ENCODE measurements around the gene SFT2D1. TPM values are rescaled to one million over a fixed set of nuclear protein-coding genes. Genes with fewer than 3 reads are reported as not detected.

Gene SFT2D1
- total RNA-seq, 4 donors from 2014 or later, result 41.1 to 59.4 (median 54.8) TPM

DNA sequence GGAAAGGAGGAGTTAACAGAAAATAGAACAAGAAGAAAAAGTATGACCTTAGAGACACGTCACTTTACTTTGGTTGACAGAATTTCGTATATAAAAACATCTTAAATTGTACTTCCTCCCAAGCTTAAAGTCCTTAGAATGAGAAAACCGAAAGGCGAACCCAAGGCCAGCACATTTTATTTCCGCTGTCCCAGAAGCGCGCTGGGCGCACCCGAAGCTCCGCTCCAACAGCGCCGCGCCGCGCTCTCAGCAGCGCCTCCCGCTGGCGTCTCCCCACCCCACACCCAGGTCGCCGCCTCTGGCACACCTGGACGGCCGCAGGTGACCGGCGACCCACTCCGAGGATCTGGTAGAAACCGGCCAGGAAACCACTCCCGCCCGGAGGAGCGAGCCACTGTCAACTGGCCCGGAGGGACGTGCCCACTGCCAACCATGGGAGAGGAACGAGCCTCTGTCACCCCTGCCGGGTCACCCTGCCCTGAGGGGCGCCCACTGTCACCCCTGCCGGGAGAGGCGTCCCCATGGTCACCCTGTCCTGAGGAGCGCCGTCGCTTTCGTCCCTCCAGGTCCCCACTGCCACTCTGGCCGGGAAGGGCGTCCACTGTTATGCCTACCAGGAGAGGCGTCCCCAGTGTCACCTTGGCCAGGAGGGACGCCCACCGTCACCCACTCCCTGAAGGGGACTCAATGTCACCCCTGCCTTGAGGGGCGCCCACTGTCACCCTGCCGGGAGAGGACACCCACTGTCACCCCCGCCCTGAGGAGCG, 39.6 kb upstream of the SFT2D1 start:
- H3K27ac ChIP-seq, result peak overlapping the region; percentile 80 to 95 (median 92)
- H3K27me3 ChIP-seq, result no peaks in the 10 kb centered on the region
- H3K4me3 ChIP-seq, result peak overlapping the region; percentile 79 to 96 (median 92)
- H3K36me3 ChIP-seq, result no peaks in the 10 kb centered on the region
- H3K9me3 ChIP-seq, result no peaks in the 10 kb centered on the region
- DNase-seq (ENCODE audit: low spot score in 2 of 2), result peak in 1 of 2 donors; percentile 41
- TF ChIP-seq POLR2A (IDR thresholded peaks at IDR 0.05) (no peak), EP300 (IDR thresholded peaks at IDR 0.05) (peak in 1 of 2 donors; percentile 49)
- TF ChIP-seq, protein P1, sequence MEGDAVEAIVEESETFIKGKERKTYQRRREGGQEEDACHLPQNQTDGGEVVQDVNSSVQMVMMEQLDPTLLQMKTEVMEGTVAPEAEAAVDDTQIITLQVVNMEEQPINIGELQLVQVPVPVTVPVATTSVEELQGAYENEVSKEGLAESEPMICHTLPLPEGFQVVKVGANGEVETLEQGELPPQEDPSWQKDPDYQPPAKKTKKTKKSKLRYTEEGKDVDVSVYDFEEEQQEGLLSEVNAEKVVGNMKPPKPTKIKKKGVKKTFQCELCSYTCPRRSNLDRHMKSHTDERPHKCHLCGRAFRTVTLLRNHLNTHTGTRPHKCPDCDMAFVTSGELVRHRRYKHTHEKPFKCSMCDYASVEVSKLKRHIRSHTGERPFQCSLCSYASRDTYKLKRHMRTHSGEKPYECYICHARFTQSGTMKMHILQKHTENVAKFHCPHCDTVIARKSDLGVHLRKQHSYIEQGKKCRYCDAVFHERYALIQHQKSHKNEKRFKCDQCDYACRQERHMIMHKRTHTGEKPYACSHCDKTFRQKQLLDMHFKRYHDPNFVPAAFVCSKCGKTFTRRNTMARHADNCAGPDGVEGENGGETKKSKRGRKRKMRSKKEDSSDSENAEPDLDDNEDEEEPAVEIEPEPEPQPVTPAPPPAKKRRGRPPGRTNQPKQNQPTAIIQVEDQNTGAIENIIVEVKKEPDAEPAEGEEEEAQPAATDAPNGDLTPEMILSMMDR (IDR thresholded peaks at IDR 0.05), result peak; percentile 69 to 77 (median 73)
- H3K4me1 ChIP-seq, result peaks cover 0 to 31% (median 6%) of the 10 kb centered on the region in 4 donors
- 1% methylated on average over 21 to 49 of the region's 49 CpGs for WGBS, 2 donors

DNA sequence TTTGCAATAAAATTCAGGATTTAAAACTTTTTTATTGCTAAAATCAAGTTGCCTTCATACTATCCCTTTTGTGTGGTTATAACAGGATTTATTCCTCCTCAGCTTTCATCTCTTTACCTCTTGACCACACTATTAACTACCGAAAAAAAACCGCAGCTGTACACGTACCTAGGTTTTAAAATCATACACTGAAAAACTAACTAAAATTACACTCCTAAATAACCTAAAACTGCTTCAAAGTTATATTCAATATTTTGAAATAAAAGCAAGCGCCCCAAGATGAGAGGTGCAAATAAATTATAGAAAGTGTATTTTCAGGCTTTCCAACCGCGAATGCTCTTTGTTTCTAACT, 39.0 kb upstream of the SFT2D1 start:
- no peak for DNase-seq (ENCODE audit: low spot score in 2 of 2)
- Histone ChIP-seq H3K4me1 (peaks cover 0 to 31% (median 6%) of the 10 kb centered on the region in 4 donors), H3K4me3 (peak overlapping the region; percentile 79 to 96 (median 92)), H3K9me3 (no peaks in the 10 kb centered on the region), H3K27ac (peak overlapping the region in 3 of 4 donors; percentile 80 to 95 (median 93)), H3K36me3 (no peaks in the 10 kb centered on the region), H3K27me3 (no peaks in the 10 kb centered on the region)
- no peak for TF ChIP-seq EP300 (IDR thresholded peaks at IDR 0.05)
- TF ChIP-seq, protein P1 (IDR thresholded peaks at IDR 0.05), result no peak
- TF ChIP-seq POLR2A (IDR thresholded peaks at IDR 0.05), result no peak
- 39 to 40% methylated on average over 6 of the region's 6 CpGs for WGBS, 2 donors

DNA sequence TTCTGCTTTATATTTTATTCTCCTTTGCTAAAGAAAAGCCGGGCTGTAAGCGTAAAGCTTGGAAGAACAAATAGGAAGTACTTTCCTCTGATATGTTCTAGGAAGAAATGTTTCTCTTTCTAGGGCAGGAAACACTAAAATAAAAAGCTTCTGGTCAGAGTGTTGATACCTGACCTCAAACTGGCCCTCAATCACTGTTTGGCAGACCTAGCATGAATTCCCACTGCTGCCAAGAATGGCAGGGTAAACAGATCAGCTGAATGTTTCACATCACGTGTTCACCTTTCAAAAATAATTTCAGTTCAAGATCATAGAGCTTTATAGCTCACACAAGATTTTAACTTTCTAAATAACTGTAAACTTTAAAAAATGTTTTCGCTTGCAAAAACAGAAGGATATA, 37.5 kb upstream of the SFT2D1 start:
- H3K4me3 ChIP-seq, result no peak overlapping the region
- peaks cover 0 to 31% (median 6%) of the 10 kb centered on the region in 4 donors for H3K4me1 ChIP-seq
- TF ChIP-seq EP300 (IDR thresholded peaks at IDR 0.05), result peak in 1 of 2 donors; percentile 36
- no peak for TF ChIP-seq POLR2A (IDR thresholded peaks at IDR 0.05)
- TF ChIP-seq, protein P1 (IDR thresholded peaks at IDR 0.05), result no peak
- no peaks in the 10 kb centered on the region for H3K27me3 ChIP-seq
- H3K27ac ChIP-seq, result no peak overlapping the region
- no peaks in the 10 kb centered on the region for H3K36me3 ChIP-seq
- no peaks in the 10 kb centered on the region for H3K9me3 ChIP-seq
- DNase-seq (ENCODE audit: low spot score in 2 of 2), result peak in 1 of 2 donors; percentile 21
- 58 to 69% methylated on average over 4 of the region's 4 CpGs for WGBS, 2 donors

DNA sequence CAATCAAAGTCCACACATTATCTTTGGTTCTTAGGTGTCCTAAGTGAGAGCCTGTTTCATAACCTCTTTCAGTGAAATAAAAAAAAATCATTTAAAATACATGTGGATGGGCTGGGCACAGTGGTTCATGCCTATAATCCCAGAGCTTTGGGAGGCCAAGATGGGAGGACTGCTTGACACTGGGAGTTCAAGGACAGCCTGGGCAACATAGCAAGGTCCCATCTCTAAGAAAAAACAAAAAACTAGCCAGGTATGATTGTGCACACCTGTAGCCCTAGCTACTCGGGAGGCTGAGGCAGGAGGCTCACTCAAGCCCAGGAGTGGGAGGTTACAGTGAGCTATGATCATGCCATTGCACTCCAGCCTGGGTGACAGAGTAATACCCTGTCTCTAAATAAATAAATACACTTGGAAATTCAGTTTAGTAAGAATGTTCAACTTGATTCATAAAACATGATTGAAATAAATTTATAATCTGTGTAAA, 36.8 kb upstream of the SFT2D1 start:
- TF ChIP-seq, protein P1 (IDR thresholded peaks at IDR 0.05), result no peak
- no peak for TF ChIP-seq EP300 (IDR thresholded peaks at IDR 0.05)
- TF ChIP-seq POLR2A (IDR thresholded peaks at IDR 0.05), result no peak
- Histone ChIP-seq H3K27ac (no peak overlapping the region), H3K4me3 (no peak overlapping the region), H3K36me3 (no peaks in the 10 kb centered on the region), H3K9me3 (no peaks in the 10 kb centered on the region), H3K4me1 (peaks cover 0 to 28% (median 6%) of the 10 kb centered on the region in 4 donors), H3K27me3 (no peaks in the 10 kb centered on the region)
- WGBS, 2 donors, result 87 to 100% methylated on average over 1 of the region's 1 CpG
- no peak for DNase-seq (ENCODE audit: low spot score in 2 of 2)

DNA sequence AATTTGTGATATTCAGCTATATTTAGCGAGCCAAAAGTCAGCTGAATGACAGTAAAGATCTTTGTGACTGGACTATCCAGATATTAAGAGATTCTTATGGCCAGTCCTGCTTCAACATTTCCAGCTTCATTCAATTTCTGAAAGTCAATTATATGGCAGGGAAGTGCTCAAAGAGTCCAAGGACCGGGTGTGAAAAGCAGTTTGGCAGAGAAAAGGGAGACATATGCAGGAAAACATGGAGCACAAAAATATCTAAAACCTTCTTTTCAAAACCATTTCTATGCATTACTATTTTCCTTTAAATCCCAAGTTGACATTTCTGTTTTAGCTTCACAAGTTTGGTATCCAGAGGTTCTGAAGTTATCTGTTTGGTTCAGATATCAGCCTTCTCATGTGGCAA, 35.4 kb upstream of the SFT2D1 start:
- no peaks in the 10 kb centered on the region for H3K27me3 ChIP-seq

More for the DNA sequence above, 35.4 kb upstream of the SFT2D1 start:
- Histone ChIP-seq H3K36me3 (no peaks in the 10 kb centered on the region), H3K4me3 (no peak overlapping the region), H3K27ac (no peak overlapping the region), H3K4me1 (peaks cover 0 to 22% (median 6%) of the 10 kb centered on the region in 4 donors), H3K9me3 (no peaks in the 10 kb centered on the region)
- TF ChIP-seq EP300 (IDR thresholded peaks at IDR 0.05), result no peak
- TF ChIP-seq, protein P1 (IDR thresholded peaks at IDR 0.05), result no peak
- TF ChIP-seq POLR2A (IDR thresholded peaks at IDR 0.05), result no peak
- 45 to 49% methylated on average over 2 of the region's 2 CpGs for WGBS, 2 donors
- DNase-seq (ENCODE audit: low spot score in 2 of 2), result no peak
